ENCODE measurements around the gene KRT71.

- TF ChIP-seq JUND (IDR thresholded peaks at IDR 0.05; ENCODE audit: low read length), result no peak
- no peak for TF ChIP-seq SAP30 (IDR thresholded peaks at IDR 0.05; ENCODE audit: insufficient read depth, insufficient replicate concordance, low read length)
- no peak for TF ChIP-seq CTCF (IDR thresholded peaks at IDR 0.05; ENCODE audit: control extremely low read depth in 1 of 3, insufficient read depth in 1 of 3, low read depth in 1 of 3, low read length in 3 of 3)
- TF ChIP-seq EP300 (IDR thresholded peaks at IDR 0.05; ENCODE audit: borderline replicate concordance in 1 of 2, low read depth in 2 of 2, low read length in 2 of 2), result no peak
- no peak for TF ChIP-seq CBX8 (IDR thresholded peaks at IDR 0.05; ENCODE audit: borderline replicate concordance, low read depth, low read length)
- TF ChIP-seq POLR2AphosphoS5 (IDR thresholded peaks at IDR 0.05; ENCODE audit: low read depth, low read length), result no peak
- no peak for TF ChIP-seq YY1 (IDR thresholded peaks at IDR 0.05; ENCODE audit: low read depth, low read length)
- no peak for TF ChIP-seq POLR2A (IDR thresholded peaks at IDR 0.05; ENCODE audit: control extremely low read depth in 1 of 2, low read depth in 2 of 2, low read length in 2 of 2)
- TF ChIP-seq RAD21 (IDR thresholded peaks at IDR 0.05 in 1 of 2, conservative IDR thresholded peaks at IDR 0.05 in 1 of 2; ENCODE audit: low read depth in 2 of 2, low read length in 2 of 2), result no peak
- no peak for TF ChIP-seq PHF8 (conservative IDR thresholded peaks at IDR 0.05; ENCODE audit: low read depth, low read length)
- no peak for TF ChIP-seq EZH2 (IDR thresholded peaks at IDR 0.05; ENCODE audit: low read depth, low read length, severe bottlenecking)
- TF ChIP-seq ATF3 (IDR thresholded peaks at IDR 0.05; ENCODE audit: insufficient read depth, low read depth, low read length), result no peak
- TF ChIP-seq MAX (IDR thresholded peaks at IDR 0.05), result no peak
Measured at GRCh38 chr12:52501490-52501889, 51.5 kb downstream of the KRT71 start.

All from H1 (cell line).